Type B pancreatic cell (in vitro differentiated cells): Measurements from ENCODE around the gene PCCA. TPM values are rescaled to one million over a fixed set of nuclear protein-coding genes. Genes with fewer than 3 reads are reported as not detected.

Experiments used
- DNase-seq: peaks from one replicate; pipeline ENCODE4 v3.0.0; 2021; ENCODE audit warnings: mixed read lengths; ENCODE audit not compliant: unreplicated experiment; ENCODE audit errors: extremely low spot score
- H3K27ac Mint-ChIP-seq: 2 replicates; pipeline ENCODE4 v1.8.0; 2021; ENCODE audit warnings: mild to moderate bottlenecking, mixed read lengths
- H3K27me3 Mint-ChIP-seq: 2 replicates; pipeline ENCODE4 v1.8.0; 2021; ENCODE audit warnings: mixed read lengths
- H3K36me3 Mint-ChIP-seq: 2 replicates; pipeline ENCODE4 v1.8.0; 2021; ENCODE audit warnings: mixed read lengths
- H3K4me1 Mint-ChIP-seq: one replicate; pipeline ENCODE4 v1.8.0; 2021; ENCODE audit warnings: mixed read lengths; ENCODE audit not compliant: unreplicated experiment
- H3K4me3 Mint-ChIP-seq: 2 replicates; pipeline ENCODE4 v1.8.0; 2021; ENCODE audit warnings: mild to moderate bottlenecking, mixed read lengths
- H3K9me3 Mint-ChIP-seq: 2 replicates; pipeline ENCODE4 v1.8.0; 2021; ENCODE audit warnings: mixed read lengths
- CTCF ChIP-seq: fragments of 200-600 bp; sonication (generic); conservative IDR thresholded peaks from 2 replicates; pipeline ENCODE4 v1.5.0; 2021; ENCODE audit warnings: antibody characterized with exemption, mild to moderate bottlenecking
- total RNA-seq: library from RNA; stranded (reverse); gene quantifications from 2 replicates; pipeline ENCODE4 v1.2.1, GENCODE V29; 2021; ENCODE audit warnings: low replicate concordance

The PCCA gene
- total RNA-seq, 1 donor from 2014 or later = 46.8 TPM

GRCh38 chr13:100495455-100495854 is 406.6 kb downstream of the PCCA start:
- TF ChIP-seq CTCF = no peak
- no peaks in the 10 kb centered on the region for H3K27me3 Mint-ChIP-seq
- DNase-seq = no peak
- H3K4me1 Mint-ChIP-seq = peaks cover 15% of the 10 kb centered on the region
- no peak overlapping the region for H3K27ac Mint-ChIP-seq
- H3K36me3 Mint-ChIP-seq = no peaks in the 10 kb centered on the region
- H3K9me3 Mint-ChIP-seq = no peaks in the 10 kb centered on the region
- no peak overlapping the region for H3K4me3 Mint-ChIP-seq

- no peak overlapping the region for H3K4me3 Mint-ChIP-seq
- no peaks in the 10 kb centered on the region for H3K27me3 Mint-ChIP-seq
- no peak for TF ChIP-seq CTCF
- no peaks in the 10 kb centered on the region for H3K36me3 Mint-ChIP-seq
- DNase-seq = no peak
- H3K4me1 Mint-ChIP-seq = peaks cover 10% of the 10 kb centered on the region
- no peak overlapping the region for H3K27ac Mint-ChIP-seq
- H3K9me3 Mint-ChIP-seq = no peaks in the 10 kb centered on the region
These were observed 408.5 kb downstream of the PCCA start for GRCh38 chr13:100497389-100497788.

GRCh38 chr13:100502446-100502845 is 413.6 kb downstream of the PCCA start:
- H3K4me3 Mint-ChIP-seq = no peak overlapping the region
- no peak for TF ChIP-seq CTCF
- peaks cover 9% of the 10 kb centered on the region for H3K36me3 Mint-ChIP-seq
- no peaks in the 10 kb centered on the region for H3K27me3 Mint-ChIP-seq
- peaks cover 11% of the 10 kb centered on the region for H3K4me1 Mint-ChIP-seq
- no peak for DNase-seq
- H3K9me3 Mint-ChIP-seq = no peaks in the 10 kb centered on the region
- no peak overlapping the region for H3K27ac Mint-ChIP-seq

- Mint-ChIP-seq H3K4me3 (no peak overlapping the region), H3K4me1 (peaks cover 19% of the 10 kb centered on the region), H3K27me3 (no peaks in the 10 kb centered on the region), H3K9me3 (no peaks in the 10 kb centered on the region), H3K36me3 (peaks cover 9% of the 10 kb centered on the region), H3K27ac (no peak overlapping the region)
- DNase-seq = no peak
- no peak for TF ChIP-seq CTCF
These were observed 414.7 kb downstream of the PCCA start for GRCh38 chr13:100503622-100504021.

GRCh38 chr13:100506154-100506553 is 417.3 kb downstream of the PCCA start:
- Mint-ChIP-seq H3K4me3 (no peak overlapping the region), H3K4me1 (peaks cover 37% of the 10 kb centered on the region), H3K9me3 (no peaks in the 10 kb centered on the region), H3K27ac (no peak overlapping the region), H3K36me3 (peaks cover 9% of the 10 kb centered on the region), H3K27me3 (no peaks in the 10 kb centered on the region)
- DNase-seq = no peak
- no peak for TF ChIP-seq CTCF
